GM12891 (cell line): ENCODE data around the gene SLITRK1.

Source experiments
- PAX5 ChIP-seq: IDR thresholded peaks from 2 replicates; pipeline ENCODE4 v1.6.1; 2011; ENCODE audit warnings: low read length, moderate library complexity, mild to moderate bottlenecking; ENCODE audit not compliant: insufficient read depth, severe bottlenecking
- POLR2A ChIP-seq: IDR thresholded peaks from 2 replicates; pipeline ENCODE4 v1.6.1; 2011; ENCODE audit warnings: low read depth, low read length, control low read depth
- POLR2AphosphoS5 ChIP-seq: IDR thresholded peaks from 2 replicates; pipeline ENCODE4 v1.6.1; 2011; ENCODE audit warnings: low read depth, low read length, control low read depth
- POU2F2 ChIP-seq: IDR thresholded peaks from 2 replicates; pipeline ENCODE4 v1.6.1; 2011; ENCODE audit warnings: low read depth, mild to moderate bottlenecking, control low read depth, low read length, moderate library complexity
- SPI1 ChIP-seq: IDR thresholded peaks from 2 replicates; pipeline ENCODE4 v1.6.1; 2011; ENCODE audit warnings: low read depth, low read length, control low read depth
- TAF1 ChIP-seq: IDR thresholded peaks from 2 replicates; pipeline ENCODE4 v1.6.1; 2011; ENCODE audit warnings: low read depth, low read length, control low read depth

GRCh38 chr13:83829810-83830209 lies 52.5 kb downstream of the SLITRK1 start:
- TF ChIP-seq POLR2A (no peak), SPI1 (no peak), POLR2AphosphoS5 (no peak), POU2F2 (no peak), TAF1 (no peak), PAX5 (no peak)
